ENCODE data around the gene SLC7A10.

Gene SLC7A10

DNA sequence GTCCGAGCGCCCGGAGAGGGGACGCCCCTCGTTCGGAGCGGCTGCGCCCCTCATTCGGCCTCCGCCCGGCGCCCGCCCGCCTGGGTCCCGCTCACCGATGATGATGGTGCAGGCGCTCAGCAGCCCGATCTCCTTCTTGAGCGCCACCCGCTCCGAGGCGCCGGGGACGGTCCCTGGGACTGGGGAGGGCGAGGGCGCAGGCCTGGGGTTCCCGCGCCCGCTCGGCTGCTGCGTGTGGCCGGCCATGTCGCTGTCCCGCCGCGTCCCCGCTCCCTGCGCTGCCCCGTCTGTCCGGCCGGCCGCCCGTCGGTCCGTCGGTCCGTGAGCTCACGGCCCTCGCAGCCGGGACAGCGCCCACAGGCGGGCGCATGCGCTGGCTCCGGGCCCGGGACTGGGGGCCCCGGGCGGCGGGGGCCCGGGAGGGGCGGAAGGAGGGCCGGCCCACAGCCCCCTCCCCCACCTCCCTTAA lies at the start of gene SLC7A10:
TSS of gene SLC7A10 (minus strand) at position 393 of the 469 bp plus-strand sequence. CDS start at position 246, 147 bp downstream.
- DNase-seq = no peak

DNA sequence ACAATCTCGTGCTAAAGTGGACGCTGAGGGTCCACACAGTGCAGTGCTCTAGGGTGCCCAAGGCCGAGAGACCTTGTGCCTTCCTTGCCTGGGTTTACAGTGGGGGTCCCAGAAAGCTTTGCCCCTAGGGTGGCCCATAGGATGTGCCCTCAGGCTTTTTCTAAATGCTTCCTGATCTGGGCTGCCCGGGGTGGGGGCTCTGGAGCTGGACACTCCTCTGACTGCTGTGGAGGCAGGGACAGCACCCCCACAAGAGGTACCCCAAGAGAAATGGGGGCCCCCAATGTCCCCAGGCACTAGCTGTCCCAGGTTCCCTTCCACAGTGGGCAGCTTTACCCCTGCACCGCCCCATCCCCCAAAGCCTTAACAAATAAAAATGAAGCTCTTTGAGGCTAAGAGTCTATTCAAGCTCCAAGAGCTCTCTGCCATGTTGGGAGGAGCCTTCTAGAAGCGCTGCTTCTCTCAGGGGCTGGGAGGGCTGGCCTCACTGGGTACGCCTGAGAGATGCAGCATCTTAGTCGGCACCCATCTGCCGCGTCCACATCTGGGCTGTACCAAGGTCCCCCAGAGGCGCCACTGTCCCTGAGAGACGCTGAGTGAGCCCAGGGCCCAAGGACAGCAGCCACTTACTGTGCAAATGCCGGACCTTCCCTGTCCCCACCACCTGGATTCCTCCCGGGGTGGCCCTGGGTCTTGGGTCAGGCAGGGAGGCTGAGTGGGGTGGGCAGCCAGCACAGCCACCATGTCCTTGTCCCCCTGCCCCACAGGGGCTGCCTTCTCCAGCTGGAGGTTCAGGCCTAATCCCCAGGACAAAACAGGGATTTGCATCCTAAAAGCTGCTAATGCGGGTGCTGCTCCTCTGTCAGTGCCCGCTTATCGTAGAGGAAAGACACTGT lies 49.3 kb upstream of the SLC7A10 start:
- no peak for DNase-seq

DNA sequence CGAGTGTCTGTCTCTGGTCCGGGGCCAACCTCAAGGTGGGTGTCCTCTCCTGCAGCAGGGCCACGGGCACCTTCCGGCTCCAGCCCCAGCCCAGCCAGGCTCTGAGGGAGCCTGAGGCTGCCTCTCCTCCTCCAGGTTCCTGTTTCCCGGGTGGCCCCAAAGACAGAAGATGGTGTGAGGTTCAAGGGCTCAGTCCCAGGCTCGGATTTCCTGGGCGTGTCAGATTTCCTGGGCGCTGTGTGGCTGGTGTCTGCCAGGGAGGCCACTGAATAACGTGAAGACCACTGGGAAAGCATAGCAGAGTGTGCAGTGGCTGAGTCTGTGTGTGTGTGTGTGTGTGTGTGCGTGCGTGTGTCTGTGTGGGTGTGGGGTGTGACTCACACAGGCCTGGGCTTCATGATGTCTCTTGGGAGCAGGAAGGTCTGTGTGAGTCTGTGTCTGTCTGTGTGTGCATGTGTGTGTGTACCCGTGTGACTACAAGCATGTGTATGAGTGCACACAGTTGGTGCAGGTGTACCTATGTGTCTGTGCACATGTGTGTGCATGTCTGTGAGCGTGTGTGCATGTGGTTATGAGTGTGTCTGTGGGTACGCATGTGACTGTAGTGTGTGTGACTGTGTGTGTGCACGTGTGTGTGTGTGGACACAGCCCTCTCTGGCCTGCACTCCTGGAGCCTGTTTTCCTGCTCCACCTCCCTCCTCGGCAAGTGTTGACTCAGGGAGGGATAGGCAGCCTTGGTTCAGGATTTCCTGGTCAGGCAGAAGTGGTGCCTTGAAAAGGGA lies 48.4 kb upstream of the SLC7A10 start:
- DNase-seq = no peak

DNA sequence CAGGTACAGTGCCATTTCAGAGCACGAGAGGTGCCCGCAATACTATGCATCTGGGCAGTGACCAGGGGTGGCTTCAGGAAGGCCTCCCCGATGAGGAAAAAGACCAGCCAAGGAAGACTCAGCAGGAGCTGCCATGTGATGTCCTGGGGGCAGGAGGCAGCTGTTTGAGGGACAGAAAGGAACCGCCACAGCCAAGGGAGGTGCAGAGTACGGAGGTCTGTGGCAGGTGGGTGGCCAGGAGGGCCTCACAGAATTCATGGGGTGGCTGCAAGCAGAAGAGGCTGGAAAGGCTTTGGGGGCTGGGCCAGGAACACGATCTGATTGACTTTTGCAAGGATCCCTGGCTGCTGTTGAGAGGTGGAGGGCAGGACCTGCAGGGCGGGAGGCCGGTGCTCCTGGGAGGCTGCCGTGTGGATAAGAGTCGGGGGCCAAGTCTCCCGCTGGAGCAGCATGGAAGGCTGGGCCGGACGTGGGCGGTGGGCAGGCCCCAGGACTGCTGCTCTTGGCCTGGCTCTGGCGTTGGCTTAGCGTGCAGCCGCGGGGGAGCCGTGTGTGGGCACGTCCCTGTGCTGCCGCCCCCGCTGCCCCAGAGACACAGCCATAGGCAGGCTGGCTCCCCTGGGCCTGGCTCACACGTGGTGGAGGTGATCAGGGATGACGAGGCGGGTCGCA lies 47.6 kb upstream of the SLC7A10 start:
- DNase-seq = no peak

DNA sequence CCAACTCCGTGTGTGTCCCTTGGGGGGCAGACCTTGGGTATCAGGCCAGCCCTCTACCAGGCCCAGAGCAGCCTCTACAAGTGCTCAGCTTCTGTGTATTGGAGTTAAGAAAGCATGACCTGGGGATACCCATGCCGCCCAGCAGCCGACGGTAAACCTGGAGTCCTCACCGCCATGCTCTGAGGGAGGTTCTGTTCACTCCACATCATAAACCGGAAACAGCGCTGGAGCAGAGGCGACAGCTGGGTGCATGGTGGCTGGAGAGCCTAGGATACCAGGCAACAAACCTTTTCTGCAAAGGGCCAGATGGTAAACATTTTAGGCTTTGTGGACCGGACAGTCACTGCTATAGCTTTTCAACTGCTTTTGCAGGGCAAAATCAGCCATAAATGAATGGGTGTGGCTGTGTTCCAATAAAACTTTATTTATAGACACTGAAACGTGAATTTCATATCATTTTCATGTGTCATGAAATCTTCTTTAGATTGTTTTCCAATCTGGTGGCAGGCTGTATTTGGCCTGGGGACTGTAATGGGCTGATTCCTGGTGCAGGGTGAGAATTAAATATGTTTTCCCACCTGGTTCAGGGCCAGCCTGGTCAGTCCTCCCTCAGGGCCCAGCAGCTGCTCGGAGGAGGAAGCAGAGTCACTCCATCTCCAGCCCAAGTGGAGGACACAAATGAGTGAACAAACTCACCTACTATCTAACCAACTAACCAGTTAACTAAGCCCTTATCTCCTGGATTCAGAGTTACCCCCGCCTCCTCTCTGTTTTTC lies 45.8 kb upstream of the SLC7A10 start:
- DNase-seq = no peak

DNA sequence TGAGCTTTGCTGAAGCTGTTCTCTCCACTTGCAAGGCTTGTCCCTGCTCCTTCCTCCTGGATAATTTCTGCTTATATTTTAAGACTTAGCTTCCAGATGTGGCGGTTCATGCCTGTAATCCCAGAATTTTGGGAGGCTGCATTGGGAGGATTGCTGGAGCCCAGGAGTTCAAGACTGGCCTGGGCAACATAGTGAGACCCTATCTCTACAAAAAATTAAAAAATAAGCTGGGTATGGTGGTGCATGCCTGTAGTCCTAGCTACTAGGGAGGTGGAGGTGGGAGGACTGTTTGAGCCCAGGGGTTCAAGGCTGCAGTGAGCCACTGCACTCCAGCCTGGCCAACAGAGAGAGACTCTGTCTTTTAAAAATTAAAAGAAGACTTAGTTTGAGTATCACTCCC lies 45.1 kb upstream of the SLC7A10 start:
- no peak for DNase-seq

DNA sequence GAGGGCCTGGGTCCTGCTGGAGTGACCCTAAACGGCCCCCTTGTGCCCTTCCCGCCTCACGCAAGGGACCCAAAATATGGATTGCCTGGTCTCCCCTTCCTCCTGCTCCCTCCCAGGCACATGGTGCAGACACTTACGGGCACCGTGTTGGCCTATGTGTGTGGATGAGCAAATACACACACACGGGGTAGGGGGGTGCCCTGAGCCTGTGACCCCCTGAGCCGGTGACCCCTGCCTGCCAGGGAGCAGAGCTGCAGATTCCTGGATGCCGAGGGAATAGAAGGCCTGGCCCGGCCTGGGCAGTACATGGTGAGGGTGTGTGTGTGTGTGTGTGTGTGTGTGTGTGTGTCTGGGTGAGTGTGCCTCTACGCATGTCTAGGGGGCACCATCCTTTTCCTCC lies 43.4 kb upstream of the SLC7A10 start:
- no peak for DNase-seq

DNA sequence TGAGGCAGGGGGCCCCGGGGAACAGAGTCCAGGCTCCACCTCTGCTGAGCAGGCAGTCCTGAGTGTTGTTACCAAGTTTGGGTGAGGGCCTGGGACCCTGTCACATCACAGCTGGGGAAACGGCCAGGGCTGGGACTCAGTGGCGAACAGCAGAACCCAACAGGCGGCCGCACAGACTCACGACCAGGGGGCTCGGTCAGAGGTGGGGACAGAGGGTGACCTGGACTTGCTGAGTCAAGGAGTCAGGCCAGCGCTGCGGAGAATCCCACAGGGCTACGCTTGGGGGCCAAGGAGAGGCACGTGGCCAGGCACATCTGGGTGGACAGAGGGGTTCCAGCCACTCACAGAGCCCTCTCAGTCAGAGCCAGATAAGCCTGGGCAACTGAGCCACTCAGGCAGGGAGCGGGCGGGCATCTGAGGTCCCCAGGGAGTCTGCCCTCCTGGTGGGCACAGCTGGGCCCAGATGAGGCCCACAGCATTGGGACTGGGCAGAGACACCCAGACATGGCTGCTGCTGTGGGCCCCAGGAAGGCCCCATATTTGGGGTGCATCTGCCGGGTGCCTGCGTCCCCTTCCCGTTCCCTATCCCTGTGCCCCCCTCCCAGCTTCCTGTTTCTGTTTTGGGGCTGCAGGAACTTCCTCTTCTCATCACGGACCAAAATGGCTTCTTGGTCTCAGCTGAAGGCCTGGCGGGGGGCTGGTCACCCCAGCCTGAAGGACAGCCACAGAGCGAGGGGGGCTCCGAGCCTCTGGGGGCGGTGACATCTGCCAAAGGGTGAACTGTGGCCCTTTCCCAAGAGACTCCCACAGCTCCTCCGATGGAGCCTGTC lies 42.7 kb upstream of the SLC7A10 start:
- DNase-seq = no peak

DNA sequence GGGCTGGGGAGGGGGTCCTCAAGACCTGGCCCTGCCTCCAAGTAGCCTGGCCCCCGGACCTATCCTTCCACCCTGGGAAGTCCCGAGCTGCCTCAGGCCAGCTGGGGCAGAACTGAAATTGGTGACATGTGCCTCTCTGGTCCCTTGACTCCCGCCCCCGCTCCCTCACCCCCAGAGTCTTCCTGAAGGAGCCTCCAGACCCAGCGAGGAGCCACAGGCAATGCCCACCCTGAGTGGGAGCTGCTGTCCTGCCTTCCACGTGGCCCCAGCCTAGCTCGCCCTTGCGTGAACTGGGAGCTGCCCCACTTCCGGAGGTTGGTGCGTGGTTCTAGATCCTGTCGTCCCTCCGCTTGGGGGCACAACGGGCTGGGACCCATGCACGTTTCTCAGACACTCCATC lies 42.1 kb upstream of the SLC7A10 start:
- DNase-seq = no peak

DNA sequence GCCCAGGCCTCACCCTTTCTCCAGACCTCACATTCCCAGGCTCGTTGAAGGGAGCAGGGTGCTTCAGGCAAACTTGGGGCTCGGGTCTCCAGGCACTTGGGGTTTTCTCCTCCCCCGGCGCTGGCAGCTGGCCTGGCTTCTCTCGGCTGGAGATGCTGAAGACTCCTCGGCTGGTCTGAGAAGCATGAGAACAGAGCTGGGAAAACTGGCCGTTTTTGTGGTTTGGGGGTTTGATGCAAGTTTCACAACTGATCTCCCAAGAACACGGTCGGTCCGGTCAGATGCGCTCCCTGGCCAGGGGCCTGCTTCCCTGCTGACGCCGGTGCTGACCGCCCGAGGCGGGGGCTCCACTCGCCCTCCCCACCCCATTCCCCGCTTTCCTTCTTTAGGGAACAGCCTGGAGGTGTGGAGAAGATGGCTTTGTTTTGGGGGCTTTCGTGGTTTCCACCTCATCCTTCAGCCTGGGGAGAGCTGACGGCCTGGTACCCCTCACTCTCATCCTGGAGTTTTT lies 41.4 kb upstream of the SLC7A10 start:
- no peak for DNase-seq

DNA sequence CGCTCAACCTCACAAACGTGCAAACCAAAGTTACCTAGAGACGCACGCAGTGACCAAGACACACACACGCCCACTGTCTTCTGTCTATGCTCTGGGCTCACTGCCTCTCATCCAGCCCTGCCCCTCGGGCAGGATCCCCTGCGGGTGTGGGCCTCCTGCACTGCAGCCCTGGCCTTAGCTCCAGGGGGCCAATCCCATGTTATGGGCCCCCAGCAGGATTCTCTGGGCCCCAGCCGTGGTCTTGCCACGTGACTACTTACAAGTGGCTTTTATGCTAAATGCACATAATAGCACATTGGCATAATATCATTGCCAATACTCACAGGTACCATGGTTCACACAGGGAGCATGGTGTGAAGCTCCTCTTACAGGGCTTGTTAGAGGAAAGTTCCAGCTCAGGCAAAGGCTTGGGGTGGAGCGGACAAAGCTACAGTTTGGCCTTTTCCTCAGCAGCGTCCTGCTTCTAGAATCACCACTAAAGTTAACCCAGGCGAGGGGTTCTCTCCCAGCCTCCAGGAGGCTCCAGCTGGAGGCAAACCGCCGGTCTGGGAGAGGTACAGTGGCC lies 39.3 kb upstream of the SLC7A10 start:
- DNase-seq = no peak

DNA sequence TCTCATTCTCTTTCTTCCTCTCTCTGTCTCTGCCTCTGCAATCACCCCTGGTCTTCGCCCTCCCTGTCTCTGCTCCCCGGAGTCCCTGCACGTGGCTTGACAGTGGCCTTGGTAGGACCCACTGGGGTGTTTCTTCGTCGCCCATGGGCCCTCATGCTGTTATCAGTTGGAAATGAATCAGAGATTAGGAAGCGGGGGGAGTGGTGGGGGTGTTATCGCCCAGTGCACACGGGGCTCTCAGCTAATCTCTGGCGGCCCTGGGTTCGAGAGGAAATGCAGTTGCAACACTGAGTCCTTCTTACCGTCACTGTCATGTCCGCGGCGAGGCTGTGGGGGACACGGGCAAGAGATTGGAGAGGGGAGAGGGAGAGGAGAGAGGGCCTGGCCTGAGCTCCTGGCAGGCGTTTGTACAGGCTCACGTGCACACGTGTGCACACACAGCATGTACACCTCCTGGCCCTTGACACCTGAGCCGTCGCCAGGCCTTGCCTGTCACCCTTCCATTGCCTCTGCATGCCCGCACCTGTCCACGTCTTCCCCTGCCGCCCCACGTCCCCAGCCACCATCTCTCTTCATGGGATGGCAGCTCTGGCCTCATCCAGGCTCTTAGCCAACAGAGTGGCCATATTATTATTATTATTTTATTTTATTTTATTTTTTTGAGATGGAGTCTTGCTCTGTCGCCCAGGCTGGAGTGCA lies 37.8 kb upstream of the SLC7A10 start:
- DNase-seq = no peak

DNA sequence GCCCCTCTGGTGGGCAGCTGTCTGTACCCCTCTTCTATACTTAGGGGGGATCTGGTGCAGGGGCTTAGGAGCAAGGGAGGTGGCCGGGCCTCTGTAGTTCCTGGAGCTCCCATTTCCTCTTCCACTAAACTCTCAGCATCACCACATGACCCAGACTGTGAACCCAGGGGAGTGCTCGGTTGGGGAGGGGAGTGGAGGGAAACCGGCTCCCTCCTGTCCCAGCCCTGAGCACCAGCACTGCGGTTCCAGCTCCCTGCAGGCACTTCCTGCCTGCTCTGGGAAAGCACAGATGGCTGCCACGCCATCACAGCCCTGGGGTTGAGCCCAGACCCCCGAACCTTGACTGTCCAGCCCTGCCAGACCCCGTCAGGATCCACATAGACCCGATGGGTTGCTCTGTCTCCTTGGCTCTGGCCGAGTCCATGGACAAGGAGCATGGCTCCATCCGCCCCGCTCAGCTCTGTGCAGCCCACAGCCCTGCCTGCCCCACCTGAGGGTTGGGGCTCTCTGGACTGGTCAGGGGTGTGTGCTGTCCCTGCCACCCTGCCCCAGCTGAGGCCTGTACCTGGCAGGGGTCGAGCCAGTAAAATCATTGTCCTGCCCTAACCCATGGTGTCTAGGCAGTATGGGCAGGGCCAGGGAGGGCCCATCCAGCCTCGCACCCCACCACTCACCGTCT lies 36.0 kb upstream of the SLC7A10 start:
- DNase-seq = no peak

DNA sequence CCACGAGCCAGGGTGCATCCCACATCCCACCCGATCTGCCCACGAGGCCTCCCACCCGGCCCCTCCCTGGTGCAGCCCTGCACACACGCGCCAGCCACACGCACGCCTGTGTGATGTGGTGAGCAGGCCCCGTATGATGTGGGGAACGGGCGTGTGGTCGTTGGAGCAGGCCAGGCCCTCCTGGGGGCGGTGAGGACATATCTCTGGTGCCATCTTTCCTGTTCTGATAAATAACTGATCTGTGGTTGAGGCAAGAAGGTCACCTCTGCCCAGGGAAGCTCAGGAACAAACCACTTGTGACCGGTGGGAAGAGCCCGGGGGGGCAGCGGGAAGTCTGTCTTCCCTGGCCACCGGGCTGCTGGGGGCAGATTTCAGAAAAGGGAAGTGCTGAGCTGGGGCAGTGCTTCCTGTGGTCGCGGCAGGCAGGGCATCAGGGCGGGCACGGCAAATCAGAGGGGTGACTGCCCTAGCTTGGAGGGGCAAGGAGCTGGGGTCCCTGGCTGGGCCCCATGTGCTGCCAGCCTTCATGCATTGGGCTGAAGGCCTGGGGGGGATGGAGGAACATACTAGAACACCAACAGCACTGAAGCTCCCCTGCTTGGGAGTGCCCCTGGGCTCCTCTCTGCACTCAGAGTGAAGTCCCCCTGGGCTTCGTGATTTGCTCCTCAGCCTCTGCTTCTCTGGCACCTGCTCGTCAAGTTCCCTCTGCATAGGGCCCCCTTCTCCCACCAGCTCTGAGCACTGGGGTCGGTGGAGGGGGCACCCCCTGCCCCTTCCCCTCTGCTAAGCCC lies 35.2 kb upstream of the SLC7A10 start:
- DNase-seq = no peak

DNA sequence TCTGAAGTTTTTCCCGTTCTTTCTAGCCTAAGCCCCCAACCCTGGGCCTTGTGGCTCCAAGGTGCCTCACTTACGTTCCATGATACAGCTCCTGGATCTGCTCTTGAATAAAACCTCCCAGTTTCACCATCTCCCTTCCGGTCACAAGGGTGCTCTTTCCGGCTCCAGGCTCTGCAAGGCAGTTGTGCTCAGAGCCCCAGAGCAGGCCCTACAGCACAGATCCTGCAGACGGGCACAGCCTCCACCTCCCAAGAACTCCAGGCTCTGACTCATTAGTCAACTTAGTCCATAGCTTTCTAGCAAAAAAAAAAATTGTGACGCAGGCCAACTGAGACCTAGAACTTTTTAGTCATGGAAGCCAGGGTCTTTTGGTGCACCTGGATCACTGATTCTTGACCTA lies 33.9 kb upstream of the SLC7A10 start:
- DNase-seq = no peak

DNA sequence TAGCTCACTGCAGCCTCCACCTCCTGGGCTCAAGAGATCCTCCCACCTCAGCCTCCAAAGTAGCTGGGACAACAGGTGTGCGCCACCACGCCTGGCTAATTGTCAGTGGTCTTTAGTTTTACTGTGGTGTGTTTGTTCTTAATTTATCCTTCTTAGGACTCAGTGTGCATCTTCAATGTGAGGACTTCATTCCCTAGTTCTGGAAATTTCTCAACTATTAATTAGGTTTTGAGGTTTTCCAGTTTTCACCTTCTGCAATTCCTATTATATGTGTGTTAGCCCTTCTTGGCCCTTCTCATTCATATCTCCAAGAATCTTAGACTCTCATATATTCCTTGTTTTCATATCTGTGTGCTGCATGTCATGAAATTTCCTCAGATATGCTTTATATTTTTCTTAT lies 32.2 kb upstream of the SLC7A10 start:
- no peak for DNase-seq

DNA sequence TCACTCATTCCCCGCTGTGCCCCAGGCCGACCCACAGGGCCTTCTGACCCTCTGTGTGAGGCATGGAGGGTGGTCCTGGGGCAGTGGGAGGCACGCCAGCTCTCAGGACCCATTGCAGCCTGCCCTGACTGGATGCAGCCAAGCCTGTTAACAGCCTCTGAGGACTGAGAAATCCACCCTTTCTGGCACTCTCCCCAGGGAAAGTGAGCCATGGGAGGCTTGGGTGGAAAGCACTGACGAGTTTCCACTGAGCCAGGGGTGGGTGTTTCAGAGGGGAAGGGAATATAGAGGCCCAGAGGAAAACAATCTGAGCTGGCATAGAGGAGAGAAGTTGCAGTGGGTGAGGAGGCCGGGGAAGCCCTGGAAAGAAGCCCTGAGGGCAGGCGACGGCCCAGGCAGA lies 30.6 kb upstream of the SLC7A10 start:
- DNase-seq = no peak

DNA sequence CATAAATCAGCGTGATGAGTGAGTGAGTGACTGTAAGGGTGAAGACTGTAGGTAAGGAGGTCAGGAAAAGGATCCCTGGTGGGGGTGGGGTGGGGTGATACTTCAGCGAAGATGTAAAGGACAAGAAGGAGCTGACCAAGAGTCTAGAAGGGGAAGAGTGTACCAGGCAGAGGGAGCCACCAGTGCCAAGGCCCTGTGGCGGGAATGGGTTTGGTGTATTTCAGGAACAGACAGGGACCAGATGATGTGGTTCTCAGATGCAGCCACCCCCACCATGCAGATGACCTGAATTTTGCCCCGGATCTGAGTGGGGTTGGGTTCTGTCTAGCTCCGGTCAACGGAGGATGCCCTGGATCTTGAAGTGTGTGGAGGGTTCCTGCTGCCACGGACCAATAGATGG lies 30.1 kb upstream of the SLC7A10 start:
- no peak for DNase-seq

DNA sequence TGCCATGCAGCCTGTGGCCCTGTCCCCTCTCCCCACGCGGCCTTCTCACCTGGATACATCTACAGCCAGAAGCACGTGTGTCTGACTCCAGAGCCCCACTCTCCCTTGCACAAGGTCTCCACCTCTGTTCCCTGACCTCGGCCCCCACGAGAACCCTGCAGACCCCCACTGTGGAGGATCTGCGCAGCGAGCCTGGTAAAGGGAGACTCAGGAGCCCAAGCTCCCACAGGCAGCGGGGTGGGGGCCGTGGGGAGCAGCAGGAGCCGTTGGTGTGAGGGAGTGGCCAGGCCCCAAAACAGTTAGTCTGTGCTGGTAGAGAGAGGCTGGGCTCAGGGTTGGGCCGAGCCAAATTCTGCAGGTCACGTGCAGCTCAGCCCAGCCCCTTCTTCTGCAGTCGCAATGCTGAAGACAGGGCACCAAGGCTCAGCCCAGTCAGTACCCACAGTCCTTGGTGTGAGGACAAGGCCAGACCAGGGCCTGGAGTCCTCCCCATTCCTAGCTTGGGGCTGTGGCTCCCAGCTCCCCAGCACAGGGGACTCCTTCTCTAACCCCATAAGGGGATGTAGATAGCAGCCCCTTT lies 28.7 kb upstream of the SLC7A10 start:
- DNase-seq = no peak
